HepG2 (cell line): ENCODE measurements around the gene EI24. TPM values are rescaled to one million over a fixed set of nuclear protein-coding genes. Genes with fewer than 3 reads are reported as not detected.
"Not testable (repeated sequence)": the region's sequence is repeated elsewhere in the genome, so short reads cannot be mapped to it uniquely, and the experiment has no call there.

Experiments used
- ATAC-seq: fragments of 200-7000 bp; cut with Tn5 transposase; 3 replicates; pipeline ENCODE4 v1.9.1; 2020; ENCODE audit warnings: mild to moderate bottlenecking, moderate library complexity
- BruUV-seq: library from RNA; stranded (reverse); fragments of 400-500 nt; replicated peaks from 2 replicates; lab custom pipeline; 2021; lab: Mats Ljungman, UMichigan
- CTCF ChIA-PET: fragments of 300-600 bp; formaldehyde crosslinking; extraction: SDS; loops from one replicate; lab custom pipeline; 2021; ENCODE audit warnings: low total read pairs, inconsistent platforms, low intra/inter-chr PET ratio; lab: Yijun Ruan, JAX
- POLR2A ChIA-PET: fragments of 350-600 bp; sonication (Branson Sonifier 250); formaldehyde crosslinking; loops from one replicate; lab custom pipeline; 2020; ENCODE audit warnings: antibody characterized with exemption, inconsistent platforms; lab: Yijun Ruan, JAX
- DNase-seq: peaks from one replicate; pipeline ENCODE4 v3.0.0-alpha.2; 2015; ENCODE audit warnings: low spot score
- FAIRE-seq: peaks from 3 replicates; lab custom pipeline; 2011; peaks lifted over from hg19 to GRCh38; lab: Jason Lieb, UNC
- H2AFZ ChIP-seq: one replicate; pipeline ENCODE4 v1.6.1; 2011; ENCODE audit warnings: low read length, inconsistent platforms
- H3K27ac ChIP-seq: fragments of 300-600 bp; 3 replicates; pipeline ENCODE4 v1.8.0; 2011; ENCODE audit warnings: mixed run types, mild to moderate bottlenecking, mixed read lengths, low read length, inconsistent platforms; ENCODE audit not compliant: insufficient read depth; ENCODE audit errors: extremely low read length
- H3K27me3 ChIP-seq, 2 experiments: fragments of 200-600 bp in 1 of 2; 2 replicates in 1 of 2; 3 replicates in 1 of 2; pipeline versions ENCODE4 v1.6.0 to v1.8.0; 2011; ENCODE audit warnings: low read length in 2 of 2, mild to moderate bottlenecking in 2 of 2, moderate library complexity in 2 of 2, inconsistent platforms in 1 of 2; ENCODE audit not compliant: insufficient read depth in 2 of 2, control insufficient read depth in 1 of 2
- H3K36me3 ChIP-seq, 2 experiments: fragments of 200-600 bp in 1 of 2; replicated peaks in 1 of 2; 2 replicates in 1 of 2; 3 replicates in 1 of 2; pipeline versions ENCODE4 v1.5.1 to v1.8.0; 2011; ENCODE audit warnings: low read length in 2 of 2, inconsistent platforms in 1 of 2; ENCODE audit not compliant: insufficient read depth in 2 of 2, control insufficient read depth in 1 of 2
- H3K4me1 ChIP-seq: 2 replicates; pipeline ENCODE4 v1.5.1; 2012; ENCODE audit warnings: low read length, inconsistent platforms; ENCODE audit not compliant: insufficient read depth
- H3K4me2 ChIP-seq: 2 replicates; pipeline ENCODE4 v1.6.0; 2011; ENCODE audit warnings: low read depth, low read length, inconsistent platforms
- H3K4me3 ChIP-seq, 3 experiments: fragments of 200-600 bp in 1 of 3; sonication (generic), shearing (Covaris generic) in 1 of 3; replicated peaks in 1 of 3; 2 replicates each; pipeline ENCODE4 v1.5.1; 2011 to 2016; ENCODE audit warnings: low read length in 3 of 3, inconsistent platforms in 2 of 3, low read depth in 2 of 3, mild to moderate bottlenecking in 2 of 3, control low read depth in 1 of 3, mixed read lengths in 1 of 3; ENCODE audit not compliant: insufficient read depth in 1 of 3
- H3K79me2 ChIP-seq: one replicate; pipeline ENCODE4 v1.6.1; 2011; ENCODE audit warnings: low read length, inconsistent platforms; ENCODE audit not compliant: insufficient read depth
- H3K9ac ChIP-seq: 2 replicates; pipeline ENCODE4 v1.6.0; 2011; ENCODE audit warnings: mild to moderate bottlenecking, low read depth, low read length, inconsistent platforms; ENCODE audit not compliant: insufficient read depth
- H3K9me3 ChIP-seq: 2 replicates; pipeline ENCODE4 v1.5.1; 2012; ENCODE audit warnings: mild to moderate bottlenecking, low read length
- H4K20me1 ChIP-seq: 2 replicates; pipeline ENCODE4 v1.6.0; 2011; ENCODE audit warnings: inconsistent platforms, mild to moderate bottlenecking, low read length, moderate library complexity; ENCODE audit not compliant: insufficient read depth
- ATM ChIP-seq: fragments of 450-650 bp; IDR thresholded peaks from 2 replicates; pipeline ENCODE4 v1.7.1; 2017; ENCODE audit warnings: mild to moderate bottlenecking, borderline replicate concordance
- CHD2 ChIP-seq: IDR thresholded peaks from 2 replicates; pipeline ENCODE4 v1.6.1; 2011; ENCODE audit warnings: low read depth, low read length, improper control_type of control experiment
- KLF16 ChIP-seq, 2 experiments: sonication (generic) in 1 of 2; formaldehyde crosslinking in 1 of 2; IDR thresholded peaks; 2 replicates each; pipeline versions ENCODE4 v1.6.1 to v1.8.0; 2016 to 2023; ENCODE audit warnings: missing genetic modification reagents in 2 of 2, missing compliant biosample characterization in 1 of 2
- ZMYM2 ChIP-seq: sonication (generic); formaldehyde crosslinking; IDR thresholded peaks from 2 replicates; pipeline ENCODE4 v1.8.0; 2022; ENCODE audit warnings: mild to moderate bottlenecking, missing genetic modification reagents
- ZNF17 ChIP-seq: sonication (generic); formaldehyde crosslinking; IDR thresholded peaks from 2 replicates; pipeline ENCODE4 v1.5.0; 2020; ENCODE audit warnings: mild to moderate bottlenecking, missing genetic modification reagents
- ZNF205 ChIP-seq: IDR thresholded peaks from 2 replicates; pipeline ENCODE4 v1.6.1; 2018; ENCODE audit warnings: missing biosample characterization, missing genetic modification reagents
- ZNF234 ChIP-seq: sonication (generic); formaldehyde crosslinking; conservative IDR thresholded peaks from 2 replicates; pipeline ENCODE4 v1.5.1; 2020; ENCODE audit warnings: mild to moderate bottlenecking, missing genetic modification reagents
- ZNF343 ChIP-seq: sonication (generic); formaldehyde crosslinking; IDR thresholded peaks from 2 replicates; pipeline ENCODE4 v1.4.0; 2020; ENCODE audit warnings: mild to moderate bottlenecking, missing genetic modification reagents
- ZNF598 ChIP-seq: sonication (generic); formaldehyde crosslinking; IDR thresholded peaks from 2 replicates; pipeline ENCODE4 v1.5.1; 2020; ENCODE audit warnings: mild to moderate bottlenecking, missing genetic modification reagents, borderline replicate concordance
- WGBS: methylation state at CpG from one replicate; pipeline ENCODE4 v1.1.6; 2017; ENCODE audit warnings: low lambda C conversion rate; 5-methylcytosine and 5-hydroxymethylcytosine counted together
- in situ Hi-C: cut with HindIII; loops from 2 replicates; pipeline ENCODE4 v1.10.0; 2017; ENCODE audit warnings: low pct_unique_long_range_greater_than_20kb; ENCODE audit not compliant: extremely low pct_ligation_motif_present
- intact Hi-C: fragments of 100-400 bp; cut with micrococcal nuclease; formaldehyde crosslinking; loops from one replicate; pipeline ENCODE4 v1.10.0; 2022; ENCODE audit not compliant: unreplicated experiment
- polyA plus RNA-seq, 8 experiments: library from polyadenylated mRNA; depleted of rRNA in 3 of 8; stranded (reverse) in 7 of 8; unstranded in 1 of 8; fragments of >200 nt; fragmentation: Illumina TruSeq in 4 of 8; extraction: Trizol in 4 of 8; gene quantifications; 2 replicates each; pipeline versions ENCODE4 v1.2.1 to v1.2.3, GENCODE V29; 2011 to 2016; ENCODE audit warnings: low read depth in 4 of 8, missing spikeins in 1 of 8, mixed read lengths in 1 of 8; ENCODE audit not compliant: insufficient read depth in 1 of 8
- total RNA-seq, 5 experiments: library from RNA; depleted of rRNA; stranded (reverse); fragments of >200 nt; fragmentation: Illumina TruSeq; extraction: Trizol; gene quantifications; 2 replicates each; pipeline ENCODE4 v1.2.3, GENCODE V29; 2016; ENCODE audit warnings: low read depth in 1 of 5
- TF ChIP-seq, protein P1 (sequence below): IDR thresholded peaks from 2 replicates; pipeline ENCODE4 v1.6.1; 2018; ENCODE audit warnings: missing genetic modification reagents
- TF ChIP-seq, protein P2 (sequence below): sonication (generic); formaldehyde crosslinking; IDR thresholded peaks from 2 replicates; pipeline ENCODE4 v1.5.1; 2020; ENCODE audit warnings: missing genetic modification reagents, mild to moderate bottlenecking, borderline replicate concordance

EI24 gene
- total and polyA plus RNA-seq, 2 of the 13 experiments (the other 11 are each of a cell fraction or from before 2014, with no cell fraction given): 84.7 to 126 TPM

DNA sequence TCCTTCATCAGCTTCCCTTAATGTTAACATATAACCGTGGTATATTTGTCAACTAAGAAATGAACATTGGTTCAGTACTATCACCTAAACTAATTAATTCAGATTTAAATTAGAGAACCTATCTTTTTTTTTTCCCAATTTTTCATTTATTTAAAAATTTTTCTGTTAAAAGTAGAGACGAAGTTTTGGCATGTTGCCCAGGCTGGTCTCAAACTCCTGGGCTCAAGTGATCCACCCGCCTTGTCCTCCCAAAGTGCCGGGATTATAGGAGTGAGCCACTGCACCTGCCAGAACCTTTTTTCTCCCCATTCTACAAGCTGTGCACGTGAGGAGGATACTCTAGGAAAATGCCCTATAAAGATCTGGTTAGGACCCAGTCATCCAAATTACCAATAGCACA is 3.6 kb downstream of the EI24 start:
- Histone ChIP-seq H3K9me3 (no peaks in the 10 kb centered on the region), H3K9ac (no peak overlapping the region), H3K27me3 (no peaks in the 10 kb centered on the region; a peak in 1 of 5 replicates), H3K79me2 (peaks cover 20% of the 10 kb centered on the region), H3K4me1 (peaks cover 25% of the 10 kb centered on the region), H3K4me2 (no peak overlapping the region), H2AFZ (no peak overlapping the region), H3K36me3 (peaks cover 11 to 41% of the 10 kb centered on the region in 2 experiments), H3K27ac (no peak overlapping the region), H4K20me1 (0 out of 2 replicates have a peak, but pooled peaks cover 5% of the 10 kb centered on the region), H3K4me3 (no peak overlapping the region)
- POLR2A ChIA-PET: interaction anchor here (1.3 kb wide), 1 partner anchor 20 kb away, joined by 6 read pairs; the partner anchor contains the start of gene STT3A
- CTCF ChIA-PET: no interaction called here
- intact Hi-C loops (no loop called here), in situ Hi-C loops (no loop called here)
- DNase-seq: no peak
- TF ChIP-seq, protein P1, sequence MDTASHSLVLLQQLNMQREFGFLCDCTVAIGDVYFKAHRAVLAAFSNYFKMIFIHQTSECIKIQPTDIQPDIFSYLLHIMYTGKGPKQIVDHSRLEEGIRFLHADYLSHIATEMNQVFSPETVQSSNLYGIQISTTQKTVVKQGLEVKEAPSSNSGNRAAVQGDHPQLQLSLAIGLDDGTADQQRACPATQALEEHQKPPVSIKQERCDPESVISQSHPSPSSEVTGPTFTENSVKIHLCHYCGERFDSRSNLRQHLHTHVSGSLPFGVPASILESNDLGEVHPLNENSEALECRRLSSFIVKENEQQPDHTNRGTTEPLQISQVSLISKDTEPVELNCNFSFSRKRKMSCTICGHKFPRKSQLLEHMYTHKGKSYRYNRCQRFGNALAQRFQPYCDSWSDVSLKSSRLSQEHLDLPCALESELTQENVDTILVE (CRISPR knock-in tag): no peak
- TF ChIP-seq ZNF598 (CRISPR knock-in tag) (no peak), ZNF343 (no peak), ZNF205 (CRISPR knock-in tag) (no peak), ATM (no peak), ZNF234 (CRISPR knock-in tag) (no peak), ZMYM2 (no peak), ZNF17 (CRISPR knock-in tag) (no peak), CHD2 (no peak), KLF16 (CRISPR knock-in tag; IDR thresholded peaks at IDR 0.05) (no peak)
- TF ChIP-seq, protein P2, sequence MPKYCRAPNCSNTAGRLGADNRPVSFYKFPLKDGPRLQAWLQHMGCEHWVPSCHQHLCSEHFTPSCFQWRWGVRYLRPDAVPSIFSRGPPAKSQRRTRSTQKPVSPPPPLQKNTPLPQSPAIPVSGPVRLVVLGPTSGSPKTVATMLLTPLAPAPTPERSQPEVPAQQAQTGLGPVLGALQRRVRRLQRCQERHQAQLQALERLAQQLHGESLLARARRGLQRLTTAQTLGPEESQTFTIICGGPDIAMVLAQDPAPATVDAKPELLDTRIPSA (CRISPR knock-in tag): no peak
- ATAC-seq: no peak
- 88% methylated on average over 5 of the region's 5 CpGs for WGBS
- BruUV-seq: no TSS peak
- no peak for FAIRE-seq

DNA sequence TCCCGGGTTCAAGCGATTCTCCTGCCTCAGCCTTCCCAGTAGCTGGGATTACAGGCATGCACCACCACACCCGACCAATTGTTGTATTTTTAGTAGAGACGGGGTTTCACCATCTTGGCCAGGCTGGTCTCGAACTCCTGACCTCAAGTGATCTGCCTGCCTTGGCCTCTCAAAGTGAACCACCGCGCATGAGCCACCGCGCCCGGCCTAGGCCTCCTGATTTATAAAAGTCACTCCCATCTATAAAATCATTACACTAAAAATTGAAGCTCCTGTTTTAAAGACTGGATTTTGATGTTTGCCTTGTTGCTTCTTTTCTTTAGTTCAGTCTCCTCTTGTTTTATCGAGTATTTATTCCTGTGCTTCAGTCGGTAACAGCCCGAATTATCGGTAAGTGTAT is 7.9 kb downstream of the EI24 start:
- BruUV-seq, H3K4me1 ChIP-seq, CTCF ChIA-PET, in situ Hi-C loops, H3K27me3 ChIP-seq, ATAC-seq, H3K4me2 ChIP-seq, POLR2A ChIA-PET, DNase-seq, H2AFZ ChIP-seq, H4K20me1 ChIP-seq, H3K9me3 ChIP-seq, H3K79me2 ChIP-seq, H3K4me3 ChIP-seq, H3K9ac ChIP-seq, H3K27ac ChIP-seq, FAIRE-seq, intact Hi-C loops: not testable (repeated sequence)
- peaks cover 28 to 69% of the 10 kb centered on the region in 2 experiments for H3K36me3 ChIP-seq
- 98% methylated on average over 14 of the region's 14 CpGs for WGBS
